GM19438 (cell line): ENCODE measurements around the gene MRAS.
"Not testable (repeated sequence)": the region's sequence is repeated elsewhere in the genome, so short reads cannot be mapped to it uniquely, and the experiment has no call there.

Source experiments
- ATAC-seq: cut with Tn5 transposase; IDR thresholded peaks from one replicate; pipeline ENCODE4 v1.9.1; 2021; ENCODE audit warnings: low read depth; ENCODE audit not compliant: unreplicated experiment

MRAS gene

GRCh38 chr3:138412821-138413551 is 64.6 kb downstream of the MRAS start:
- ATAC-seq: no peak

DNA sequence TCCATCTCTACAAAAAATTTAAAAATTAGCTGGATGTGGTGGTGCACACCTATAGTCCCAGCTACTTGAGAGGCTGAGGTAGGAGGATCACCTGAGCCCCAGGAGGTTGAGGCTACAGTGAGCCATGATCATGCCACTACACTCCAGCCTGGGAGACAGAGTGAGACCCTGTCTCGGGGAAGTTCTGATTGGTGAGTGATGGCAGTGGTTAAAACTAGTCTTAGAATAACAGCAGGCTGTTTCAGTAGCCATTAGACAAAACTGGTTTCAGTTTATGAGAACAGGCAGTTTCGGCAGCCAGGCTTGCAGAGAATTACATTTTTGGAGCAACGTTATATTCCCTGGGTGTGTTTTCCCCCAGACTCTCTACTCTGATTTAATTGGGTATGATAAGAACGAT is 67.9 kb downstream of the MRAS start:
- ATAC-seq: not testable (repeated sequence)

GRCh38 chr3:138417559-138417982 is 69.2 kb downstream of the MRAS start:
- ATAC-seq: peak; percentile 82

DNA sequence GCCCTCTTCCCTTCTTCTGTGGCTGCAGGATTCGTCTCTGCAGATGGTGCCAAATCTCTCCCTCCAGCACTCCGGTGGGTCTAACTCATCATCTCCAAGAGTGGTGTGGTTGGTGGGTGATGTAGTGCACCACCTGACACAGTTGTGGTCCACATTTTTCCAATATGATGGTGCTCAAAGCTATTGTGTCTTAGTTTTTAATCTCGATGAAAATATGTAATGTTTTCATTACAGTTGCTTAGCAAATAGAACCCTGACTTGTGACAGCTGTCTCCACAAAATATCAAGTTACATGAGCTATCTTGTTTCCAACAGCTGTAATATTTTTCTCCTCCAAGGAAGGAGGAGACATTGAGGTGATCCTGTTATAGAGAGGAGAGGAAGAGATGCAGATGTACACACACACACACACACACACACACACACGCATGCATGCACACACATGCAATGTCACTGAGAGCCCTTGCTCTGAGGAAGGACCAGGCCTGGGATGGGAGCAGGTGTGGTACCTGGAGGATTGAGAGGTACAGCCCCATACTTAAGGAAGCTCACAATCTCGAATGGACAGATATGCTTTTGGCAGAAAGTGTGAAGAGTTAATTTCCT is 70.3 kb downstream of the MRAS start:
- ATAC-seq: no peak

GRCh38 chr3:138423316-138423715 is 74.9 kb downstream of the MRAS start:
- no peak for ATAC-seq

DNA sequence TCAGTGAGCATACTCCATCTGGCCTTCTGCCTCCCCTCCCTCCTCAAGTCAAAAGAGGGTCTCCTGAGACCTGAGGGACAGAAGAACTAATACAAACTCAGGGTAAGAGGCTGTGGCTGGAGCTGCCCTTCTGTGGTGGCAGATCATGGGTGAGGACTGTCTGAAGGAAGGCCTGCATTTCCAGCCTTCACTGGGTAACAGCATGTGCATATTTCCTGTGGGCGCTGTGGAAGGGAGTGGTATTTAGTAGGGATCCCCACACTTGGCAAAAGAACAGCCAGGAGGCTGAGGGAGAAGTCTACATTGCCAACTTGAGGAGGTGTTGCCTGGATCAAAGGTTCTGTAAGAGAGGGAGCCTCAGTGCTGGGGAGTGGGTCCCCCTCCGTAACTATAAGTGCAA is 75.9 kb downstream of the MRAS start:
- ATAC-seq: no peak

GRCh38 chr3:138426211-138426610 is 77.8 kb downstream of the MRAS start:
- no peak for ATAC-seq

DNA sequence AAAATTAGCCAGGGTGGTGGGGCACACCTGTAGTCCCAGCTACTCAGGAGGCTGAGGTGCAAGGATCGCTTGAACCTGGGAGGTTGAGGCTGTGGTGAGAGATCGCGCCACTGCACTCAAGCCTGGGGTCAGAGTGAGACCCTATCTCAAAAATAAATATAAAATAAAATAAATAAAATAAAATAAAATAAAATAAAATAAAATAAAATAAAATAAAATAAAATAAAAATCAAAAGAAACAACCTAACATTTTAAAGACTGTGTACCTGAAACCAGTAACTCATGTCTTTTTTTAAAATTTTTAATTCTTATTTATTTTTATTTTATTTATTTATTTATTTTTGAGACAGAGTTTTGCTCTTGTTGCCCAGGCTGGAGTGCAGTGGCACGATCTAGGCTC is 78.4 kb downstream of the MRAS start:
- not testable (repeated sequence) for ATAC-seq

DNA sequence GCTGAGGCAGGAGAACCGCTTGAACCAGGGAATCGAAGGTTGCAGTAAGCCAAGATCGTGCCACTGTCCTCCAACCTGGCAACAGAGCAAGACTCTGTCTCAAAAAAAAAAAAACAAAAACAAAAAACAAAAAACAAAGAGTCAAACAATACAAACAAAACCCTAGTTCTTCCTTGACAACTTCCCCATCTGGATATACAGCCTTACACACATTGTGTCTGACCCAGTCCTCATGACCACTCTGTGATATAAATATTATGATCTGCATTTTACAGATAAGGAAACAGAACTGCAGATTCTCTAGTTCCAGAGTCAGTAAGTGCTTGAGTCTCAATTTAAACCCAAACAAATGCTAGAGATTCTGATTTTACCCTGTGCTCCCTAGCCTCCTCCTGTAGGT is 81.3 kb downstream of the MRAS start:
- no peak for ATAC-seq

DNA sequence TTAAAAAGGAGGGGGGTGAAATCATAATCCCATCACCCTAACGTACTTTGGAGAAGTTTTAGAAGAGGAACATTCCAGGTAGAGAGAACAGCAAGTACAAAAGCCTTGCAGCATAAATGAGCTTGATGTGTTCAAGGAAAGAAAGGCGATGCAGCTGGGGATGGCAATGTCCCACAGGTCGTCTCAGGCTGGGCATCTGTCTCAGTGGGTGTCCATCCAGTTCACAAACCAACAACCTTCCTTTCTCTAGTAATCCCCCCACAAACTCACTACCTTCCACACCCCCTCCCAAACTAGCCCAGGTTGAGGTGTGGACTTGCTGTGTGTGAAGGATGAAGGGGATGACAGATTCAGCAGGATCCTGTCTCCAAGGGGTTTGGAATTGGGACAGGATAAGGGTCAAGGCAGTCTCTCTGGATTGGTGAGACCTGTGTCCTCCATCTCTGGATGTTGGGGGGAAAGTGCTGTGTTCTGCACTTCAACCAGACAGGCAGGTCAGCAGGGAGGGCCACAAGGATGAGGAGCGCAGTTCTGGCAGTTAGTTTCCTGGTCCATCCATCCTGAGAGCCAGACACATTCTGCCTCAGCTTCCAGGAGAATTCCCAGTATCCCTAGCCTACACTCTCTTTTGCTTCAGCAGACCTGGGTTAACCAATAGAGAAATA is 84.3 kb downstream of the MRAS start:
- no peak for ATAC-seq

GRCh38 chr3:138433892-138434275 is 85.5 kb downstream of the MRAS start:
- ATAC-seq: no peak

DNA sequence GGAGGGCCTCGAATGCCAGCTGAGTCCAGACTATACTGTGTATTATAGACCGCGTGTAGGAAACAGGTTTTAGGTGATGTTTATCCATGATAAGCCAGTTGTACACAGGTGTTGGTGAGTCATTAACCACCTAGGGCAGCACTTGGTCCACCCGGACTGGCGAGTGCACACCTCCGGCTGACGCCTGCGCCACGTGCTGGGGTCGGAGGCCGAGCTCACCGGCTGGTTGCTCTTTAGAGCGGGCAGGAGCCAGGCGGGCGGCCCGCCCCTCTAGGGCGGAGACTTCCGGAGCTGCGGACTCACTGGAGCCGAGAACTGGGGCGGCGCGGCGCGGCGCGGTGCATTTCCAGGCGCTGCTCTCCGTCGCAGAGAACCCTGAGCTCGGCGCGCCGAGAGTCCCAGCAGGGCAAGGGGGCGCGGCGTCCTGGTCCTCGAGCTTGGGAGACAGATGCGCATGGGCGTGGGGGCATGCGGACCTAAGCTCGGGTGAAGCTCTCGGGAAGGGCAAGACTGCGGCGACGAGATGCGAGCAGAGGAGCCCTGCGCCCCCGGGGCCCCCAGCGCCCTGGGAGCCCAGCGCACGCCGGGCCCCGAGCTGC is 86.0 kb downstream of the MRAS start, which contains the start of gene ESYT3:
Gene ESYT3, plus strand, starts transcription at position 341 of the 599 bp plus-strand sequence. Its CDS starts 183 bp downstream, at position 524.
- ATAC-seq: peak; percentile 58

DNA sequence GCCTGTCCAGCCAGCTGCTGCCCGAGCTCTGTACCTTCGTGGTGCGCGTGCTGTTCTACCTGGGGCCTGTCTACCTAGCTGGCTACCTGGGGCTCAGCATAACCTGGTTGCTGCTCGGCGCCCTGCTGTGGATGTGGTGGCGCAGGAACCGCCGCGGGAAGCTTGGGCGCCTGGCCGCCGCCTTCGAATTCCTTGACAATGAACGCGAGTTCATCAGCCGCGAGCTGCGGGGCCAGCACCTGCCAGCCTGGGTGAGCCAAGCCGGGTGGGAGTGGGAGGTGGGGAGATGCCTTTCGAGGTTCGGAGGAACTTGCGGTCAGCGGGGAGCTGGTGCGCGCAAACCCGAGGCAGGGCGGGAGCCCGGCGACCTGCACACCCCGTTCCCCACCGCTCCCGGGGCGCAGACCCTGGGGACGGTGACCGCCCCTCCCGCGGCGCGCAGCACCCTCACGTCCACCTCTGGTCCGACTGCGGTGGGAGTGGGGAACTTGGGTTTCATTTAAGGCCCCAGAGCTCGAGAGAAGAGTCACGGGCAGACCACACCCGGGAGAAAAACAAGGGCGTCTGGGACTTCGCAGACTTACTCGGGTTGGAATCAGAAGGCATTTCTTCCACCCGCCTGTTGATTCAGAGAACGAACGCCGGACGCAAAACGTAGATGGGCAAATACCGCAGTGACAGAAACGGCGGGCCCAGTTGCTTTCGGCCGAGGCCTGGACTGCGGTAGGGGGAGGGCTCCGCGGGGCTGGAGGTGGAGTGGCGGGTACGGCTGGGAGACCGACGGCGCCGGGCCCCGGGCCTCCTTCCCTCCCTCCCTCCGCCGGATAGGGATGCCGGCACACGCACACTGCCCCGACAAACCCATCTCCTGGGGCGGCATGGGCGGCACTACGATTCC is 86.7 kb downstream of the MRAS start:
- no peak for ATAC-seq

- no peak for ATAC-seq
Measured at GRCh38 chr3:138435840-138436239, 87.5 kb downstream of the MRAS start.

GRCh38 chr3:138437281-138437680 is 88.9 kb downstream of the MRAS start:
- no peak for ATAC-seq

- no peak for ATAC-seq
Measured at GRCh38 chr3:138438896-138439295, 90.5 kb downstream of the MRAS start.

DNA sequence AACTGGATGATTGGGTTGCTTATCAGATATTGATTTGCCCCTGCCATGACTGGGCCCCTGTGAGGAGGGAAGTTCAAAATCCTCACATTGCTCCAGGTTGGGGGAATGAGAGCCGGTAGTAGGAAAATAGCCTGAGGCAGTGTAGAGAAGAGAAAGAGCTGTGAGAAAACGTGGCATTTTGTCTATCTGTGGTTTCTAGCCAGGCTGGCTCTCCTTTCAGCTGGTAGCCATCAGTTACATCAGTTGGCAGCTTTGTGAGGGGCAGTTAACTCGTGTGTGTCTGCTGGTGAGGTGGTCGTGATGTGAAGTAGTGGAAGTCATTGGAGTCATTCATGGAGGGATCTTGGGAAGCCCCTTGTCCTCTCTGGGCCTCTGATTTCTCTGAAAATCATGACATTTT is 91.3 kb downstream of the MRAS start:
- ATAC-seq: no peak

DNA sequence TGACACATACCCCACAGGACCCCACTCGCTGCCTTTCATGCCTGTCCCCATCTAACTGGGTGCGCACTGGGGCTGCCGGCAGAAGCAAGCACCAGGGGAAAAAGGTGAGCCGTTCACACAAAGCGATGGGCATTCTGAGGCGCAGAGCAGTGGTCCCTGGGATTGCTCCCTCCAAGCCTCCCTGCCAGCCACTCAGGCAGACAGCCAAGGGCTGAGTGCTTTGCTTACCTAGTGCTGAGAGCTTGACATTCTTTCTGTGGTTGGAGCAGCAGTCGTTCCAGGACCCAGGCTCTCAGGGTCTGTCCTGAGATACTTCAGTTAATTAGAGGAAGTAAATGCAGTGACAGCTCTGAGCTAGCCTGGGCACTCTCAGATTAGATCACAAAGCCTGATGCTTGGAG is 91.7 kb downstream of the MRAS start:
- ATAC-seq: no peak

DNA sequence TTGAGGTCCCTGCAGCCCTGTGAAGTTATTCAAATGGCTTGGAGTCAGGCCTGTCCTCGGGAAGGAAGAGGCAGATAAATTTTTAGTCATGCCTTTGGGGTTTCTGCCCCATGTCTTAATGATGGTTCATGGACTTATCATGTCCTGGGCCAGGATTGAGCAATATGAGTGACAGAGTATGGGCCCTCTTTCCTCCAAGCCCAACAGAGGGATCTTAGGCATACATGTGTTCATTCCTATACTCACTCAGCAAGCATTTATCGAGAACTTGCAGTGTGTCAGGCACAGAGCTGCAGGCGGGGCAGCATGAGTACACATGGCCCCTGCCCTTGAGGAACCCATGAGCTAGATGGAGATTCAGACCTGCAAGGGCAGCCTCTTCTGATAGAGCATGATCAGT is 92.2 kb downstream of the MRAS start:
- no peak for ATAC-seq

GRCh38 chr3:138441256-138441655 is 92.9 kb downstream of the MRAS start:
- ATAC-seq: no peak
